Naive B cell (primary cell): Measurements from ENCODE around the gene GRB2. TPM values are rescaled to one million over a fixed set of nuclear protein-coding genes. Genes with fewer than 3 reads are reported as not detected.
"Not testable (repeated sequence)": the region's sequence is repeated elsewhere in the genome, so short reads cannot be mapped to it uniquely, and the experiment has no call there.

Experiments used
- ATAC-seq, 2 donors: fragments of 150-1000 bp; cut with Tn5 transposase; 2 replicates each; pipeline ENCODE4 v1.10.0; 2021; ENCODE audit warnings: low read depth in 2 of 2, mild to moderate bottlenecking in 2 of 2, moderate library complexity in 2 of 2
- DNase-seq: peaks from one replicate; pipeline ENCODE4 v3.0.0; 2022
- H3K27ac Mint-ChIP-seq, 6 donors: one replicate each; pipeline ENCODE4 v1.8.0; 2020 to 2022; ENCODE audit warnings: mild to moderate bottlenecking in 6 of 6, mixed read lengths in 6 of 6, moderate library complexity in 5 of 6, inconsistent platforms in 2 of 6
- H3K27me3 Mint-ChIP-seq, 3 donors: one replicate each; pipeline ENCODE4 v1.8.0; 2021 to 2022; ENCODE audit warnings: mixed read lengths in 3 of 3, mild to moderate bottlenecking in 1 of 3
- H3K36me3 Mint-ChIP-seq, 2 donors: one replicate each; pipeline ENCODE4 v1.8.0; 2020 to 2022; ENCODE audit warnings: mixed read lengths in 2 of 2, inconsistent platforms in 1 of 2, mild to moderate bottlenecking in 1 of 2
- H3K4me1 Mint-ChIP-seq, 3 donors: one replicate each; pipeline ENCODE4 v1.8.0; 2020 to 2022; ENCODE audit warnings: mixed read lengths in 3 of 3, inconsistent platforms in 1 of 3, mild to moderate bottlenecking in 1 of 3, moderate library complexity in 1 of 3
- H3K4me3 Mint-ChIP-seq, 8 donors: one replicate each; pipeline ENCODE4 v1.8.0; 2020 to 2022; ENCODE audit warnings: mild to moderate bottlenecking in 8 of 8, mixed read lengths in 8 of 8, moderate library complexity in 8 of 8, inconsistent platforms in 2 of 8
- H3K9me3 Mint-ChIP-seq, 7 donors: one replicate each; pipeline ENCODE4 v1.8.0; 2020 to 2022; ENCODE audit warnings: mixed read lengths in 7 of 7, mild to moderate bottlenecking in 5 of 7, inconsistent platforms in 2 of 7, moderate library complexity in 1 of 7
- polyA plus RNA-seq, 6 donors: library from polyadenylated mRNA; unstranded; fragments of 300-500 nt; fragmentation: Illumina TruSeq; gene quantifications; one replicate each; pipeline ENCODE4 v1.2.3, GENCODE V29; 2021; ENCODE audit warnings: low read depth in 6 of 6

The GRB2 gene
- polyA plus RNA-seq, 6 donors from 2014 or later: 281 to 361 (median 305) TPM

DNA sequence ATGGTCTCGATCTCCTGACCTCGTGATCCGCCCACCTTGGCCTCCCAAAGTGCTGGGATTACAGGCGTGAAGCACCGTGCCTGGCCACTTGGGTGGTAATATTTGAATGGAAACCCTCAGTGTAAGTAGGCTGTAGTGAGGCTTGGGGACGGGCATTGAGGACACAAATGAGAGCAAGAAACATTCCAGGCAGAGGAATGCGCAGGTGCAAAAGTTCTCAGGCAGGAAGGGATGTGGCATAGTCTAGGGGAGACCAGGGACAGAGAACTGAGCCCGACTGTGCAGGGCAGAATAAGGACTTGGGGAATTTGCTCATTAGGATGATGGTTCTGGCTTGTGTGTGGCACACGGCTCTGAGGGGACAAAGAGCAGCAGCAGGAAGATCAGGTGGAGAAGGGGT is 54.8 kb downstream of the GRB2 start:
- H3K27ac Mint-ChIP-seq: peak overlapping the region in 5 of 6 donors; percentile 21 to 98 (median 92)
- peak overlapping the region in 7 of 8 donors; percentile 33 to 85 (median 64) for H3K4me3 Mint-ChIP-seq
- H3K4me1 Mint-ChIP-seq: peaks cover 60 to 92% (median 71%) of the 10 kb centered on the region in 3 donors
- no peak for ATAC-seq
- DNase-seq: no peak
- H3K9me3 Mint-ChIP-seq: peaks cover 0 to 3% (median 0%) of the 10 kb centered on the region in 7 donors
- peaks cover 6 to 8% of the 10 kb centered on the region in 2 donors for H3K36me3 Mint-ChIP-seq
- H3K27me3 Mint-ChIP-seq: no peaks in the 10 kb centered on the region

DNA sequence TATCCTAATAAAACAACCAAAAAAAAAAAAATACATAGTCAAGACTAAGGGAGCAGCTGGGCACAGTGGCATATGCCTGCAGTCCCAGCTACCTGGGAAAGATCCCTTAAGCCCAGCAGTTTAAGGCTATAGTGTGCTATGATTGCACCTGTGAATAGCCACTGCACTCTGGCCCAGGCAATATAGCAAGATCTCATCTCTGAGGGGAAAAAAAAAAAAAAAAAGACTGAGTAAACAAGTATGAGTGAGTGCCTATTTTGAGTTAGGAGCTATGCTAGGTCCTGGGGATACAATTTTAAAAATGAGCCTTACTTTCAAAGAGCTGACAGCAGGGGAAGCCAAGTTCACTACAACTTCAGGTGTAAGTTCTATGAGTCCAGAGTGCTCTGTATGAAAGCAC is 55.4 kb downstream of the GRB2 start:
- no peak for DNase-seq
- Mint-ChIP-seq H3K9me3 (peaks cover 0 to 3% (median 0%) of the 10 kb centered on the region in 7 donors), H3K4me3 (peak overlapping the region; percentile 49 to 99 (median 72)), H3K36me3 (peaks cover under 1 to 5% of the 10 kb centered on the region in 2 donors), H3K27me3 (no peaks in the 10 kb centered on the region), H3K27ac (peak overlapping the region; percentile 11 to 98 (median 85)), H3K4me1 (peaks cover 62 to 93% (median 73%) of the 10 kb centered on the region in 3 donors)
- ATAC-seq: no peak

DNA sequence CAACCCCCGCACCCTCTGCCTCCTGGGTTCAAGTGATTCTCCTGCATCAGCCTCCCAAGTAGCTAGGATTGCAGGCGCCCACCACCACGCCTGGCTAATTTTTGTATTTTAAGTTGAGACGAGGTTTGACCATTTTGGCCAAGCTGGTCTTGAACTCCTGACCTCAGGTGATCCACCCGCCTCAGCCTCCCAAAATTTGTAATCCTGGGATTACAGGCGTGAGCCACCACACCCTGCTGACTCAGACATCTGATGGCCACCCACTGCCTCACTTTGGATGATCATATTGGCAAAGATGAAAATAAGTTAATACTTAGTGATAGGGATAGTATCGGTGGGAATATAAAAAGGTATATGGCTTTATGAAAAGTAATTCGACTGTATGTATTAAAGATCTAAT is 55.9 kb downstream of the GRB2 start:
- Mint-ChIP-seq H3K4me1 (peaks cover 61 to 91% (median 72%) of the 10 kb centered on the region in 3 donors), H3K27me3 (no peaks in the 10 kb centered on the region), H3K27ac (peak overlapping the region; percentile 16 to 98 (median 85)), H3K9me3 (peaks cover 0 to 3% (median 0%) of the 10 kb centered on the region in 7 donors), H3K36me3 (peaks cover 0 to 5% of the 10 kb centered on the region in 2 donors), H3K4me3 (peak overlapping the region; percentile 53 to 99 (median 79))
- no peak for DNase-seq
- ATAC-seq: no peak

DNA sequence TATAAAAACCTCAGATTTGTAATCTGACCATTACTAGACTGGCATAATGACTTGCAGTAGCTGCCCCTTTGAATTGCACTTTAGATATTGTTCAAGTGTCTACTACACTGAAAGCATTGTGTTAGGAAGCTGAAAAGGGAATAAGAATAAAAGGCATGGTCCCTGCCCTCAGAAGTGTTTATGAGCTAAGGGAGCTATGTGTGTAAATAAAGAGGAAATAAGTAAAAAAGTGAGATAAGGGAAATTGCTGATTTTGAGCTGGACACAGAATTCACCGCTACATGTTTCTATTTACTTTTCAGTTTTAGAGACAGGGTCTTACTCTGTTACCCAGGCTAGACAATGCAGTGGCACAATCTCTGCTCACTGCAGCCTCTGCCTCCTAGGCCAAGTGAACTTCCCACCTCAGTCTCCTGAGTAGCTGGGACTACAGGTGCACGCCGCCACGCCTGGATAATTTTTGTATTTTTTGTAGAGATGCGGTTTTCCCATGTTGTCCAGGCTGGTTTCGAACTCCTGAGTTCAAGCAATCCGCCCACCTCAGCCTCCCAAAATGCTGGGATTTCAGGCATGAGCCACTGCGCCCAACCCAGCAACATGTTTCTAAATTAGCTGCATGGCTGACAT is 57.0 kb downstream of the GRB2 start:
- DNase-seq (no peak), ATAC-seq (no peak)
- peak overlapping the region; percentile 92 to 99 (median 94) for H3K27ac Mint-ChIP-seq
- H3K36me3 Mint-ChIP-seq: peaks cover 0 to 5% of the 10 kb centered on the region in 2 donors
- H3K4me3 Mint-ChIP-seq: peak overlapping the region; percentile 85 to 99 (median 94)
- peaks cover 67 to 92% (median 78%) of the 10 kb centered on the region in 3 donors for H3K4me1 Mint-ChIP-seq
- H3K9me3 Mint-ChIP-seq: peaks cover 0 to 3% (median 0%) of the 10 kb centered on the region in 7 donors
- no peaks in the 10 kb centered on the region for H3K27me3 Mint-ChIP-seq

DNA sequence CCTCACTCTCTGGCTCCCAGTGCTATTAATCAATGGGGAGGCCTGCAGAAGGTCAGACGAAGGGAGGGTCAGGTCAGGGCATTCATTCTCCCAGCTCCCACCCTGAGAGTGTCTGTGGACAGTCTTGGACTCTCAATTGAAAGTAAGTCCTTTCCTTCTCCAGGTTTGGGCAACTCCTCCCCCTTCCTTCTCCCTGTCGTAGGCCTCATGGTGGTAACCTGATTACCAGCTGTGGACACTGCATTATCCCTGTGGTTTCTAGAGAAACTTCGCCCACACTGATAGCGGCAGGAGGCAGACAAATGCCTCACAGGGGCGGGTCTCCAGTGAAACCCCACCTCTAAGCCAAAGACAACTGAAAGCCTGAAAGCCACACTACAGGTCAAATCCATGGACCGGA is 58.6 kb downstream of the GRB2 start:
- H3K36me3 Mint-ChIP-seq: peaks cover 0 to 8% of the 10 kb centered on the region in 2 donors
- ATAC-seq (no peak), DNase-seq (no peak)
- peaks cover 74 to 92% (median 87%) of the 10 kb centered on the region in 3 donors for H3K4me1 Mint-ChIP-seq
- no peaks in the 10 kb centered on the region for H3K27me3 Mint-ChIP-seq
- peaks cover 0 to 1% (median 0%) of the 10 kb centered on the region in 7 donors for H3K9me3 Mint-ChIP-seq
- H3K27ac Mint-ChIP-seq: peak overlapping the region; percentile 75 to 99 (median 95)
- H3K4me3 Mint-ChIP-seq: peak overlapping the region; percentile 85 to 99 (median 94)

DNA sequence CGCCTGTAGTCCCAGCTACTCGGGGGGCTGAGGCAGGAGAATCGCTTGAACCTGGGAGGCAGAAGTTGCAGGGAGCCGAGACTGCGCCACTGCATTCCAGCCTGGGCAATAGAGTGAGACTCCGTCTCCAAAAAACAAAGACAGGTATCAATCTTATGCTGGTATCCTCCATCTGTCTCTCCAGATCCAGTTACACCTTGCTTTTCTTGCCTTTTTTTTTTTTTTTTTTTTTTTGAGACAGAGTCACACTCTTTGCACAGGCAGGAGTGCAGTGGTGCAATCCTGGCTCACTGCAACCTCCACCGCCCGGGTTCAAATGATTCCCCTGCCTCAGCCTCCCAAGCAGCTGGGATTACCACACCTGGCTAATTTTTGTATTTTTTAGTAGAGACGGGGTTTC is 59.1 kb downstream of the GRB2 start:
- not testable (repeated sequence) for ATAC-seq, H3K9me3 Mint-ChIP-seq, DNase-seq, H3K27me3 Mint-ChIP-seq
- H3K4me1 Mint-ChIP-seq: peaks cover 76 to 92% (median 87%) of the 10 kb centered on the region in 3 donors
- H3K27ac Mint-ChIP-seq: peak overlapping the region; percentile 92 to 100 (median 98)
- H3K4me3 Mint-ChIP-seq: peak overlapping the region; percentile 85 to 99 (median 94)
- H3K36me3 Mint-ChIP-seq: peaks cover 0 to 10% of the 10 kb centered on the region in 2 donors

DNA sequence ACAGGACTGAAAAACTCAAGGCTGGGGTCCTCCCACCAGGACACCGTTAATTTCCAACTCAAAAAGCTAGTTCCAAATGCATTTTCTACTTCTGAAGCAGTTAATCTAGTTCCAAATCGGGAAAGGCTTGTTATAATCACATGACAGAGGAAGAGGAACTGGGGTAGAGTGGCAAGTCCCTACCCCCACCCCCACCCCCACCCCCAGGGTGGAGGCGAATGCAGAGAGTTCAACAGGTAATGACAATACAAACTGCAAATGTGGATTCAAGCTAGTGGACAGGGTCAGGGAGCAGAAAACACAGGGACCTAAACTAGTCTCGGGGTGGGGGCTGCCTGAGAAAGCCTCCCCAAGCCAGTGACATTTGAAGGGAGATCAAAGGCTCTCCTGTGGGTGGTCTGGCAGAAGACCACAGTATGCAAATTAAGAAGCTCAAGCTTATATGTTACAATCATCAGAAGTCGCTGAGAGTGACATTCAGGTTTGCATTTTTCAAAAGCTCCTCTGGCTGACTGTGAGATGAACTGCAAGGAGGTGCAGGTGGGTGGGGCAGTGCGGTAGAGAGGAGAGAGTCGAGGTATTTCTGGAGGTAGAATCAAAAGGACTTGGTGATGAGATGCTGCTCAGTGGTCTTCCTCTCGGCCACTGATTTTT is 59.8 kb downstream of the GRB2 start:
- H3K36me3 Mint-ChIP-seq: peaks cover 0 to 10% of the 10 kb centered on the region in 2 donors
- peak; percentile 84 for DNase-seq
- H3K27ac Mint-ChIP-seq: peak overlapping the region; percentile 92 to 100 (median 98)
- H3K9me3 Mint-ChIP-seq: peaks cover 0 to 1% (median 0%) of the 10 kb centered on the region in 7 donors
- peaks cover 72 to 92% (median 87%) of the 10 kb centered on the region in 3 donors for H3K4me1 Mint-ChIP-seq
- H3K27me3 Mint-ChIP-seq: no peaks in the 10 kb centered on the region
- peak; percentile 86 to 87 for ATAC-seq
- peak overlapping the region; percentile 85 to 99 (median 94) for H3K4me3 Mint-ChIP-seq

DNA sequence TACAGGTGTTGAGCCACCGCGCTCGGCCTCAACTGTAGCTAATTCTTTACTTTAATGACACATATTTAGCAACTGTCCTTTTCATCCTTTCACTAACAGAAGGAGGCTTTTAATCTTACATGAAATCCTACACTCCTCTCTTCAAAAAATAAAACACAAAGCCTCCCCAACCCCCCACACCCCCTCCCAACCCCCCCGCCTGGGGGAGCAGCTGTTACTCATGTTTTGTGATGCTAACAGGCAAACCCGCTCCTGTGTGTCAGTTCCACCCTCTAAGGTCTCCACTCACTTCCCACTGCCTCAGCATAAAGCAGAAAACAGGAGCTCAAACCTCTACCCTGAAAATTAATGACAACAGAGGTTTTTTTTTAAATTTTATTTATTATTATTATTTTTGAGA is 60.8 kb downstream of the GRB2 start:
- H3K36me3 Mint-ChIP-seq: peaks cover 0 to 14% of the 10 kb centered on the region in 2 donors
- H3K27me3 Mint-ChIP-seq: no peaks in the 10 kb centered on the region
- ATAC-seq (no peak), DNase-seq (peak; percentile 31)
- H3K27ac Mint-ChIP-seq: peak overlapping the region; percentile 92 to 100 (median 98)
- peaks cover 0 to 1% (median 0%) of the 10 kb centered on the region in 7 donors for H3K9me3 Mint-ChIP-seq
- peak overlapping the region; percentile 82 to 99 (median 94) for H3K4me3 Mint-ChIP-seq
- peaks cover 71 to 92% (median 87%) of the 10 kb centered on the region in 3 donors for H3K4me1 Mint-ChIP-seq

DNA sequence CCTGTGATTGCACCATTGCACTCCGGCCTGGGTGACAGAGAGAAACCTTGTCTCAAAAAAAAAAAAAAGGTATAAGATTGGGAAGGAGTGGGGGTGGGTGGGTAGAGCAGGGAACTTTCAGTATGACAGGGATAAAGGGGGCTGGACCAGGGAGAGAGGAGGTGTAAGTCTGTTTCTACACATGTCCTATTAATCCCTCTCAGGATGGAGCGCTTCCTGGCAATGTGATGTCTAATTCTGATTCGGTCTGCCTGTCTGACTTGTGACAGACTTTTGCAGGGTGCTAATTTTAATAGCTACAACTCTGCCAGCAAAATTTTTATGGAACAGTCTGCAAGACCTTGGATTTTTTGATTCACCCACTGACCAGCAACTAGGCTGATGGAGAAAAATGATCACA is 62.5 kb downstream of the GRB2 start:
- H3K36me3 Mint-ChIP-seq: peaks cover 0 to 20% of the 10 kb centered on the region in 2 donors
- no peaks in the 10 kb centered on the region for H3K27me3 Mint-ChIP-seq
- peak overlapping the region; percentile 82 to 99 (median 89) for H3K4me3 Mint-ChIP-seq
- peaks cover 68 to 92% (median 84%) of the 10 kb centered on the region in 3 donors for H3K4me1 Mint-ChIP-seq
- peak overlapping the region; percentile 92 to 100 (median 98) for H3K27ac Mint-ChIP-seq
- no peak for ATAC-seq
- peaks cover 0 to 1% (median 0%) of the 10 kb centered on the region in 7 donors for H3K9me3 Mint-ChIP-seq
- DNase-seq: no peak

DNA sequence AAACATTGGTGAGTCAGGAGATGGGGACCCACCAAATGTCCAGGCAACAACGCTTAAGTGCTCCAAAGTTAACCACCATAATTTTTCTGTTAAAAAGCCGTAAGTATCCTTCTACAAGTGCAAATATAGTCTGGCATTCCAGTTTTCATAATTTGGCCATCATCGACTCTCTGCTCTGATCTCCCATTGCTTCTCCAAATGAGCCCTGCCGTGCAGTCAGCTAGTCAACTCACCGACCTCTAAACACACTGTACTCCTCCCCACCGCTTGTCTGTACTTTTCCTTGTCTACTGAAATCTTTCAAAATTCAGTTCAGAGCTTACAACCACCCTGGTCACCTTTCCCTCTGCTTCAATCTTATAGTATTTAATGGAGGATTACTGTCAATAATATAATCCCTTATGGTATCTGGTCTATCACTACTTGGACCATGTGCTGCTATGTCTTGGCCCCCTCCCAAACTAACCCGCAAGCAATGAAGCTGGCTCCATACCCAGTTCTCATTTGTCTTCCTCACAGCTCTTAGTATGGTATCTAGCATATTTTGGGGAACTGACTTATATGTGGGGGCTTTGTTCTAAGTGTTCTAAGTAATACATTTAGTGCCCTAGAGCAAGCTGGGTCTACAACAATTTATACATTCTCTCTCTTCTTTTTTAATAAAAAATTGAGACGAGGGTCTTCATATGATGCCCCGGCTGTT is 63.5 kb downstream of the GRB2 start:
- Mint-ChIP-seq H3K36me3 (peaks cover 0 to 20% of the 10 kb centered on the region in 2 donors), H3K27me3 (no peaks in the 10 kb centered on the region)

DNA sequence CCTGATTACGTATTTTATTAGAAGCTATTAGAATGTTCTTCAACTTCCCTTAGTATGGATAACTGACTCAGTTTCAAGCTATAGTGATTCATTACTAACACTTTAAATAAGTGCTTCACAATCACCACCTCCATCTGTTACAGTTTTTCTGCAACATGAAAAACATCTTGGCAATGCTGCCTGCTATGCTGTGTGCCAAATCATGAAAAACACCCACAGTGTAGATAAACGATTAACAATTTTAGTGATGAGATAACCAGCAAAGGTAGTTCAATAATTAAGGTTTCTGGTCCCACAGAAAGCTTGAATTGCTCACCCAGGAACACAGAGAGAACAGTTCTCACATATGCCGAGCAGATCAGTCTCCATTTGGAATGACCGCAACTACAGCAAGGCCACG is 64.8 kb downstream of the GRB2 start:
- Mint-ChIP-seq H3K36me3 (peaks cover 0 to 16% of the 10 kb centered on the region in 2 donors), H3K27me3 (no peaks in the 10 kb centered on the region), H3K4me1 (peaks cover 59 to 93% (median 89%) of the 10 kb centered on the region in 3 donors), H3K27ac (peak overlapping the region; percentile 84 to 98 (median 92)), H3K9me3 (peaks cover 0 to 1% (median 0%) of the 10 kb centered on the region in 7 donors), H3K4me3 (peak overlapping the region; percentile 3 to 85 (median 56))
- ATAC-seq (no peak), DNase-seq (no peak)

More for the DNA sequence above, 63.5 kb downstream of the GRB2 start:
- peak overlapping the region; percentile 92 to 99 (median 97) for H3K27ac Mint-ChIP-seq
- H3K4me1 Mint-ChIP-seq: peaks cover 61 to 89% (median 85%) of the 10 kb centered on the region in 3 donors
- H3K4me3 Mint-ChIP-seq: peak overlapping the region; percentile 41 to 99 (median 90)
- ATAC-seq (no peak), DNase-seq (no peak)
- peaks cover 0 to 1% (median 0%) of the 10 kb centered on the region in 7 donors for H3K9me3 Mint-ChIP-seq

DNA sequence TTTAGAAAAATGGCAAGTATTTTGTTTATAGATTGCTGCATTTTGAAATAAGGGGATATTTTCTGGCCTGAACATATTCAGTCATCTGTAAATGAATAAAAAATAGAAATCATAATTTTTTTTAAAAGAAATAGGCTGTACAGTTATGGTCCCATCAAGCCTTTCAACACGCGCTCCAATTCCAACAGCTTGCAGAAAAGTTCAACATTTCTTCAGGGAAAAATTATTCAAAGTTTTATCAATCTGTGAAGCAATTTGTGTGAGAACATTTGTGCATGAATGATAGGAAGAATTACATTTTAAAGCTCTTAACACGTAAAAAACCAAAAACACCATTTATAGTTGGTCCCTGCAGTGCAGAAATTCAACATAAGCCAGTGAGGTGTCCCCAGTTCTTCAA is 65.5 kb downstream of the GRB2 start:
- no peaks in the 10 kb centered on the region for H3K9me3 Mint-ChIP-seq
- peaks cover 59 to 93% (median 89%) of the 10 kb centered on the region in 3 donors for H3K4me1 Mint-ChIP-seq
- no peak for ATAC-seq
- no peak for DNase-seq
- peak overlapping the region; percentile 56 to 89 (median 70) for H3K4me3 Mint-ChIP-seq
- H3K27me3 Mint-ChIP-seq: no peaks in the 10 kb centered on the region
- peak overlapping the region; percentile 91 to 98 (median 94) for H3K27ac Mint-ChIP-seq
- H3K36me3 Mint-ChIP-seq: peaks cover 0 to 15% of the 10 kb centered on the region in 2 donors

DNA sequence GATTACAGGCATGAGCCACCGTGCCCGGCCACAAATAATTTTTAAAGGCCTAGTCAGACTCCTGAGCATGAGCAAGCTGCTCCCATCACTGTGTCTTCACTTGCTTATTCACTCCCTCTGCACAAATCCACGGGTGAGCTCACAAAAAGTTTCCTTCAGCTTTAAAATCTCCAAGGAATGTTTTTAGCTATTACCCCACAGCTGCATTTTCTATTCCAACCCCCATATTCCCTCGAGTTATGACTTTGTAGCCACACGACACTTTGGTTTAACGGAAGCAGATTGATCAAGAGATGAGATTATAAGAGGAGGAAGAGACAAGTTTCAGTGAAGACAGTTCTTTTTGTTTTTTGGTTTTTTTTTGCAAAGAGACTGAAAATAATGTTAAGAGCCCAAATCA is 67.1 kb downstream of the GRB2 start:
- H3K9me3 Mint-ChIP-seq: no peaks in the 10 kb centered on the region
- no peaks in the 10 kb centered on the region for H3K27me3 Mint-ChIP-seq
- DNase-seq: no peak
- peak; percentile 43 to 48 for ATAC-seq
- peaks cover 61 to 93% (median 90%) of the 10 kb centered on the region in 3 donors for H3K4me1 Mint-ChIP-seq
- peak overlapping the region; percentile 60 to 89 (median 83) for H3K4me3 Mint-ChIP-seq
- H3K27ac Mint-ChIP-seq: peak overlapping the region; percentile 92 to 98 (median 94)
- H3K36me3 Mint-ChIP-seq: peaks cover 0 to 15% of the 10 kb centered on the region in 2 donors
